ENCODE results near the gene CFAP45. TPM values are rescaled to one million over a fixed set of nuclear protein-coding genes. Genes with fewer than 3 reads are reported as not detected.

CFAP45 gene
- total RNA-seq, 1 donor from 2014 or later = 0.74 TPM

DNA sequence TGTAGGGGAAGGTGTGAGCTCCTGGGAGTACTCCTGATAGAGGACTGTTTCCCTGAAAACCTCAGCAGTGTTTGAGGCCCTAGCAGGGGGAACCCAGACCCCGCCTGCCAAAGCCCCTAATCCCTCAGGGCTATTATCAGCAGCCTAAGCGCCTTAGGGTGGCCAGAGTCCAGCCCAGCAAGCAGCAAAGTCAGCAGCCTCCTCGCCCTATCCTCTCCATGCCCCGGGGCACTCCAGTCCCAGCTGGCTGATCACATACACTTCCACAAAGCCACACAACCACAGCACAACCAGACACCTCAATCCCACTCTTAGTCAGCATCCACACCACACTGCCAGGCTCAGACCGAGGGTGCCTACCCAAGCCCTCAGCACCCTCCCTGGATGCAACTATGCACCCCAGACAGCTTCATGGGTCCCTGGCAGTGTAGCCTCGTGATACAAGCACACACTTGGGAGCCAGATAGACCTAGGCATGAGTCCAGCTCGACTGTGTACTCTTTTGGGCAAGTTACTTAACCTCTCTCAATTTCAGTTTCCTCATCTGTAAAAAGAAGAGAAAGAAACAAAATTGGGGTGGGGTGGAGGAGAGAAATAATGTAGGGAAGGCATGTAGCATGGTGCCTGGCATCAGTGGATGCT is 38.4 kb upstream of the CFAP45 start:
- TF ChIP-seq, protein P1, sequence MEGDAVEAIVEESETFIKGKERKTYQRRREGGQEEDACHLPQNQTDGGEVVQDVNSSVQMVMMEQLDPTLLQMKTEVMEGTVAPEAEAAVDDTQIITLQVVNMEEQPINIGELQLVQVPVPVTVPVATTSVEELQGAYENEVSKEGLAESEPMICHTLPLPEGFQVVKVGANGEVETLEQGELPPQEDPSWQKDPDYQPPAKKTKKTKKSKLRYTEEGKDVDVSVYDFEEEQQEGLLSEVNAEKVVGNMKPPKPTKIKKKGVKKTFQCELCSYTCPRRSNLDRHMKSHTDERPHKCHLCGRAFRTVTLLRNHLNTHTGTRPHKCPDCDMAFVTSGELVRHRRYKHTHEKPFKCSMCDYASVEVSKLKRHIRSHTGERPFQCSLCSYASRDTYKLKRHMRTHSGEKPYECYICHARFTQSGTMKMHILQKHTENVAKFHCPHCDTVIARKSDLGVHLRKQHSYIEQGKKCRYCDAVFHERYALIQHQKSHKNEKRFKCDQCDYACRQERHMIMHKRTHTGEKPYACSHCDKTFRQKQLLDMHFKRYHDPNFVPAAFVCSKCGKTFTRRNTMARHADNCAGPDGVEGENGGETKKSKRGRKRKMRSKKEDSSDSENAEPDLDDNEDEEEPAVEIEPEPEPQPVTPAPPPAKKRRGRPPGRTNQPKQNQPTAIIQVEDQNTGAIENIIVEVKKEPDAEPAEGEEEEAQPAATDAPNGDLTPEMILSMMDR (IDR thresholded peaks at IDR 0.05; ENCODE audit: unreplicated experiment) = no peak
- no peak for DNase-seq (ENCODE audit: low spot score, unreplicated experiment)
- Mint-ChIP-seq H3K36me3 (ENCODE audit: insufficient read depth) (peaks cover 34% of the 10 kb centered on the region), H3K27ac (peak overlapping the region; percentile 19), H3K27me3 (no peaks in the 10 kb centered on the region), H3K4me3 (ENCODE audit: low read depth) (no peak overlapping the region), H3K4me1 (ENCODE audit: low read depth) (peaks cover 48% of the 10 kb centered on the region), H3K9me3 (ENCODE audit: low read depth) (no peaks in the 10 kb centered on the region)

DNA sequence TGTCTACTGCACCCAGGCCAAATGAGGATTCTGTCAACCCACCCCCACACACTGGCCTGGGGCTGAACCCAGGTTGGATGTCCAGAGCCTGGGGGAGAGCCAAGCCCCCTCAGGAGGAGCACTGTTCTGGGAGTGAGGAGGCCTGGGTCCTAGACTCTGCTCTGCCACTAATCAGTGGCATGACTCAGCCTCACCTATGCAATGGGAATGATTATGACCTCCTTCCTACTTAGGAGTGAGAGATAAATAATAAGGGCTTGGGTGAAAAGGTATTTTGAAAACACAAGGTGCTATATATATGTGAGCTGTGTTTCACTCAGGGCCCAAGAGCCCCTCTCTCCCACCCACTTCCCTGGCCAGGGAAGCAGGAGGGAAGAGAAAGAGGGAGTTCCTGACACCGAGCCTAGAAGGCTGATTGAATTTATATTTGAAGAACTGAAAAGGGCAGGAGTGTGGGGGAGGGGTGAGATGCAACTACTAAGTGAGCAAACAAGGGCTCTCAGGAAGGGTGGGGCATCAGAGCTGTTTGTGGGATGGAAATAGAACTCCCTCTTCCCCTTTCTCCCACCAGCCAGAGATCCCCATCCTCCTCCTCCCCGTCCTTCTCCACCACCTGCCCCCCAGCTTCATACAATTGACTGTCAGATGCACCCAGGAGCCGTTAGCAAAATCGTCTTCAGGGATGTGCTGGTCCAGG is 37.2 kb upstream of the CFAP45 start:
- H3K4me1 Mint-ChIP-seq (ENCODE audit: low read depth) = peaks cover 41% of the 10 kb centered on the region
- TF ChIP-seq, protein P1 (IDR thresholded peaks at IDR 0.05; ENCODE audit: unreplicated experiment) = no peak
- H3K9me3 Mint-ChIP-seq (ENCODE audit: low read depth) = no peaks in the 10 kb centered on the region
- H3K4me3 Mint-ChIP-seq (ENCODE audit: low read depth) = peak overlapping the region; percentile 6
- DNase-seq (ENCODE audit: low spot score, unreplicated experiment) = no peak
- peaks cover 37% of the 10 kb centered on the region for H3K36me3 Mint-ChIP-seq (ENCODE audit: insufficient read depth)
- H3K27me3 Mint-ChIP-seq = no peaks in the 10 kb centered on the region
- no peak overlapping the region for H3K27ac Mint-ChIP-seq

DNA sequence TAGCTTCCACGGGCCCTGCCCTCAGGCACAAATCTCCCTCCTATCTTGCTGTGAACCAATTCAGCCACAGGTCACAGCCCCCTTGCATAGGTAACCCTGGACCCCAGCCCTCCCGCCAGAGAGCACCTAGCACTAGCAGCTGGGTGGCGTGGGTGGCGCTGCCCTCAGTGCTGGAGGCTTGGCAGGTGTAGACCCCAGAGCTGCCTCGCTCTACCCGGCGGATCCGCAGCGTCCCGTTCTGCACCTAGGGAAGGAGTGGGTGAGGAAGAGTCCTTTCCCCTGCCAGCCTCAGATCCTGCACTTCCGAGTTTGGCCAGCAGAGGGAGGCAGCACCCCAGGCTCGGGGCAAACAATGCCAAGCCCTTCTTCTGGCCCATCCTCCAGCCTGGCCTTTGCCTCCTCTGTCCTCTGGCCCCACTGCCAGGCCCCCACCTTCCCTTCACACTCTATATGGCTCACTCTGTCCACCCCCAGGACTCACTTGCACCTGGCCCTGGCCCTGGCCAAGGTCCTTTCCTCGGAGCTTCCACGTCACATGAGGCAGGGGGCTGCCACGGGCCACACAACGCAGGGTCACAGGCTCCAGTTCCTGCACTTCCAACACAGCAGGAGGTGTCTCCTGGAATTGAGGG is 36.4 kb upstream of the CFAP45 start:
- TF ChIP-seq, protein P1 (IDR thresholded peaks at IDR 0.05; ENCODE audit: unreplicated experiment) = peak; percentile 96
- Mint-ChIP-seq H3K9me3 (ENCODE audit: low read depth) (no peaks in the 10 kb centered on the region), H3K27me3 (no peaks in the 10 kb centered on the region), H3K27ac (no peak overlapping the region), H3K36me3 (ENCODE audit: insufficient read depth) (peaks cover 40% of the 10 kb centered on the region), H3K4me1 (ENCODE audit: low read depth) (peaks cover 36% of the 10 kb centered on the region), H3K4me3 (ENCODE audit: low read depth) (no peak overlapping the region)
- peak; percentile 86 for DNase-seq (ENCODE audit: low spot score, unreplicated experiment)

DNA sequence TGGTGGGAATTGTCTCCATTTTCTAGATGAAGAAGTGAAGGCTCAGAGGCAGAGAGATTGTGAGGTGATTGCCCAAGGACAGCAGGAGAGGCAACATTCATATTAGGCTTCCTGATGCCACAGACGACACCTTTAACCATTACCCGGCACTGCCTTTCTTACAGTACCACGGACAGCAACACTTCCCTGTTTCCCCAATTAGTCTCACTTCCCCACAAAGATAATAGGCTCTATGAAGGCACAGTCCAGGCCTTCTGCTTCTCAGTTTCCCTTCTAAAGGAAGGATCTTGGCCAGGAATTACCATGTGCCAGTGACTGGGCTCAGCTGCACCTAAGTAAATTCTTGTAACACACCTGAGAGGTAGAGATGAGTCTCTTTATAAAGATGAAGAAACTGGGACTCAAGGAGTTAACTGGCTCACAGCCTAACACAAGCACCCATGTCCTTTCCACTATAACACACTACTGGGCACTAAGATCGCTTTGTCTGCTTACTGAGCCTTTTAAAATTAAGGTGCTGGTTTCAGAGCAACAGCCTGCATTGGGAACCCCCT is 35.8 kb upstream of the CFAP45 start:
- H3K36me3 Mint-ChIP-seq (ENCODE audit: insufficient read depth) = peaks cover 41% of the 10 kb centered on the region
- H3K4me1 Mint-ChIP-seq (ENCODE audit: low read depth) = peaks cover 31% of the 10 kb centered on the region
- no peak overlapping the region for H3K4me3 Mint-ChIP-seq (ENCODE audit: low read depth)
- H3K9me3 Mint-ChIP-seq (ENCODE audit: low read depth) = no peaks in the 10 kb centered on the region
- H3K27me3 Mint-ChIP-seq = no peaks in the 10 kb centered on the region
- TF ChIP-seq, protein P1 (IDR thresholded peaks at IDR 0.05; ENCODE audit: unreplicated experiment) = no peak
- no peak for DNase-seq (ENCODE audit: low spot score, unreplicated experiment)
- H3K27ac Mint-ChIP-seq = no peak overlapping the region

DNA sequence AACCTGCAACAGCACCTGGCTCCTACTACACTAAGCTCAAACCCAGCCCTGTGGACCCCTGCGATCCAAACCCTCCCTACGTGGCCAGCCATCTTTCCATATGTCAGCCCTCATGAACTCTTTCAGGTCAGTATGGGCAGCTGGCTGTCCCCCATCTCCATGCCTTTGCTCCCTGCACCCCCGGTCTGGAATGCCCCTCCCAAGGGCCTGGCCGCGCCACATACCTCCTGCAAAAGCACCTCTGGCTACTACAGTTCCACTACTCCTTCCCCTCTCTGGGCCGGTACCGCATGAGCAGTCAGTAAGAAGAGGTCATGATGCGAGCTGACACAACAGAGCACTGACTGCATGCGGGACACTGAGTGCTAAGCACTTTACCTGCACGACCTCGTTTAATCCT is 35.3 kb upstream of the CFAP45 start:
- Mint-ChIP-seq H3K4me3 (ENCODE audit: low read depth) (no peak overlapping the region), H3K4me1 (ENCODE audit: low read depth) (peaks cover 29% of the 10 kb centered on the region), H3K27ac (no peak overlapping the region), H3K9me3 (ENCODE audit: low read depth) (no peaks in the 10 kb centered on the region), H3K36me3 (ENCODE audit: insufficient read depth) (peaks cover 44% of the 10 kb centered on the region), H3K27me3 (no peaks in the 10 kb centered on the region)
- no peak for DNase-seq (ENCODE audit: low spot score, unreplicated experiment)
- TF ChIP-seq, protein P1 (IDR thresholded peaks at IDR 0.05; ENCODE audit: unreplicated experiment) = no peak
